ENCODE measurements around the gene DGCR6. TPM values are rescaled to one million over a fixed set of nuclear protein-coding genes. Genes with fewer than 3 reads are reported as not detected.
"Not testable (repeated sequence)": the region's sequence is repeated elsewhere in the genome, so short reads cannot be mapped to it uniquely, and the experiment has no call there.

The DGCR6 gene
- total RNA-seq (10 to 100 TPM; 11.1 to 18.3 TPM), polyA plus RNA-seq (ENCODE audit: insufficient read length in 2 of 2) (10 to 100 TPM; 32.1 to 38.5 TPM)
- long read RNA-seq, donor 1, transcript DGCR6-208 (2 exons, 1,837 nt) = minor isoform, 18 of 68 reads
- long read RNA-seq, donor 1, transcript DGCR6-201 (5 exons, 1,214 nt) = major isoform, 35 of 68 reads
- long read RNA-seq, donor 1, partial matches to known transcripts = 6 of 68 reads
- long read RNA-seq, donor 1, other reads (novel, unspliced or antisense) = 5 of 68 reads
- long read RNA-seq, donor 2, transcript DGCR6-201 (5 exons, 1,214 nt) = major isoform, 12 of 17 reads
- long read RNA-seq, donor 2, transcript DGCR6-208 (2 exons, 1,837 nt) = minor isoform, 5 of 17 reads
- long read RNA-seq, donor 2, partial matches to known transcripts = 0 of 17 reads
- long read RNA-seq, donor 2, other reads (novel, unspliced or antisense) = 0 of 17 reads
- long read RNA-seq, donor 3, transcript DGCR6-201 (5 exons, 1,214 nt) = major isoform, 12 of 22 reads
- long read RNA-seq, donor 3, transcript DGCR6-208 (2 exons, 1,837 nt) = minor isoform, 8 of 22 reads
- long read RNA-seq, donor 3, partial matches to known transcripts = 0 of 22 reads
- long read RNA-seq, donor 3, other reads (novel, unspliced or antisense) = 0 of 22 reads
- long read RNA-seq, donor 4, transcript DGCR6-201 (5 exons, 1,214 nt) = major isoform, 14 of 157 reads
- long read RNA-seq, donor 4, partial matches to known transcripts = 139 of 157 reads
- long read RNA-seq, donor 4, other reads (novel, unspliced or antisense) = 0 of 157 reads

- WGBS (ENCODE audit: insufficient coverage) = no CpG with 5 or more reads among the region's 77 CpGs
Observed at GRCh38 chr22:18905540-18906409, at the start of gene DGCR6. DGCR6 (plus strand) TSS chr22:18906320; CDS start chr22:18906375, 55 bp downstream.

GRCh38 chr22:18859314-18859713 is 46.8 kb upstream of the DGCR6 start:
- not testable (repeated sequence) for H3K9me3 ChIP-seq (ENCODE audit: control insufficient read depth, insufficient read depth, low read length); DNase-seq (ENCODE audit: low read depth in 4 of 6, low spot score in 6 of 6)
- WGBS (ENCODE audit: insufficient coverage) = no CpG with 5 or more reads among the region's 7 CpGs

More at GRCh38 chr22:18905540-18906409, at the start of gene DGCR6:
- no peaks in the 10 kb centered on the region for H3K36me3 ChIP-seq (ENCODE audit: control insufficient read depth, insufficient read depth, low read length)
- H3K4me1 ChIP-seq (ENCODE audit: control insufficient read depth, insufficient read depth, low read length) = no peaks in the 10 kb centered on the region
- H3K27ac ChIP-seq (ENCODE audit: low read depth, low read length) = no peak within 1 kb of the TSS
- no peak within 1 kb of the TSS for H3K4me3 ChIP-seq (ENCODE audit: low read depth, low read length)
- no peaks in the 10 kb centered on the region for H3K27me3 ChIP-seq (ENCODE audit: control insufficient read depth, insufficient read depth, low read length)
- no peak for DNase-seq (ENCODE audit: low read depth in 4 of 6, low spot score in 6 of 6)
- no peaks in the 10 kb centered on the region for H3K9me3 ChIP-seq (ENCODE audit: control insufficient read depth, insufficient read depth, low read length)

GRCh38 chr22:18881260-18881659 is 24.9 kb upstream of the DGCR6 start:
- not testable (repeated sequence) for H3K4me1 ChIP-seq (ENCODE audit: control insufficient read depth, insufficient read depth, low read length); H3K27ac ChIP-seq (ENCODE audit: low read depth, low read length); H3K27me3 ChIP-seq (ENCODE audit: control insufficient read depth, insufficient read depth, low read length); H3K9me3 ChIP-seq (ENCODE audit: control insufficient read depth, insufficient read depth, low read length); H3K4me3 ChIP-seq (ENCODE audit: low read depth, low read length); H3K36me3 ChIP-seq (ENCODE audit: control insufficient read depth, insufficient read depth, low read length)
- DNase-seq (ENCODE audit: low read depth in 4 of 6, low spot score in 6 of 6) = peak in 1 of 6 donors; percentile 1
- WGBS (ENCODE audit: insufficient coverage) = no CpG with 5 or more reads among the region's 3 CpGs

More at GRCh38 chr22:18859314-18859713, 46.8 kb upstream of the DGCR6 start:
- not testable (repeated sequence) for H3K27me3 ChIP-seq (ENCODE audit: control insufficient read depth, insufficient read depth, low read length); H3K36me3 ChIP-seq (ENCODE audit: control insufficient read depth, insufficient read depth, low read length); H3K4me3 ChIP-seq (ENCODE audit: low read depth, low read length); H3K4me1 ChIP-seq (ENCODE audit: control insufficient read depth, insufficient read depth, low read length); H3K27ac ChIP-seq (ENCODE audit: low read depth, low read length)

- H3K9me3 ChIP-seq (ENCODE audit: control insufficient read depth, insufficient read depth, low read length); H3K27ac ChIP-seq (ENCODE audit: low read depth, low read length); H3K4me3 ChIP-seq (ENCODE audit: low read depth, low read length); H3K4me1 ChIP-seq (ENCODE audit: control insufficient read depth, insufficient read depth, low read length); H3K27me3 ChIP-seq (ENCODE audit: control insufficient read depth, insufficient read depth, low read length); H3K36me3 ChIP-seq (ENCODE audit: control insufficient read depth, insufficient read depth, low read length); DNase-seq (ENCODE audit: low read depth in 4 of 6, low spot score in 6 of 6): not testable (repeated sequence)
- no CpG with 5 or more reads among the region's 4 CpGs for WGBS (ENCODE audit: insufficient coverage)
Observed at GRCh38 chr22:18884465-18884864, 21.7 kb upstream of the DGCR6 start.

GRCh38 chr22:18888115-18888514 is 18.0 kb upstream of the DGCR6 start:
- Histone ChIP-seq H3K4me1 (ENCODE audit: control insufficient read depth, insufficient read depth, low read length) (no peaks in the 10 kb centered on the region), H3K9me3 (ENCODE audit: control insufficient read depth, insufficient read depth, low read length) (no peaks in the 10 kb centered on the region), H3K27me3 (ENCODE audit: control insufficient read depth, insufficient read depth, low read length) (no peaks in the 10 kb centered on the region), H3K4me3 (ENCODE audit: low read depth, low read length) (no peak overlapping the region), H3K36me3 (ENCODE audit: control insufficient read depth, insufficient read depth, low read length) (no peaks in the 10 kb centered on the region), H3K27ac (ENCODE audit: low read depth, low read length) (no peak overlapping the region)
- DNase-seq (ENCODE audit: low read depth in 4 of 6, low spot score in 6 of 6) = no peak
- no CpG with 5 or more reads among the region's 8 CpGs for WGBS (ENCODE audit: insufficient coverage)

- H3K36me3 ChIP-seq (ENCODE audit: control insufficient read depth, insufficient read depth, low read length); H3K27ac ChIP-seq (ENCODE audit: low read depth, low read length); H3K9me3 ChIP-seq (ENCODE audit: control insufficient read depth, insufficient read depth, low read length); H3K4me1 ChIP-seq (ENCODE audit: control insufficient read depth, insufficient read depth, low read length); H3K4me3 ChIP-seq (ENCODE audit: low read depth, low read length); H3K27me3 ChIP-seq (ENCODE audit: control insufficient read depth, insufficient read depth, low read length); DNase-seq (ENCODE audit: low read depth in 4 of 6, low spot score in 6 of 6): not testable (repeated sequence)
- no CpG with 5 or more reads among the region's 5 CpGs for WGBS (ENCODE audit: insufficient coverage)
Observed at GRCh38 chr22:18890510-18891192, 15.5 kb upstream of the DGCR6 start.

GRCh38 chr22:18893775-18894174 is 12.3 kb upstream of the DGCR6 start:
- not testable (repeated sequence) for DNase-seq (ENCODE audit: low read depth in 4 of 6, low spot score in 6 of 6); H3K4me1 ChIP-seq (ENCODE audit: control insufficient read depth, insufficient read depth, low read length); H3K27ac ChIP-seq (ENCODE audit: low read depth, low read length); H3K36me3 ChIP-seq (ENCODE audit: control insufficient read depth, insufficient read depth, low read length); H3K9me3 ChIP-seq (ENCODE audit: control insufficient read depth, insufficient read depth, low read length); H3K4me3 ChIP-seq (ENCODE audit: low read depth, low read length); H3K27me3 ChIP-seq (ENCODE audit: control insufficient read depth, insufficient read depth, low read length)
- no CpG with 5 or more reads among the region's 4 CpGs for WGBS (ENCODE audit: insufficient coverage)

- DNase-seq (ENCODE audit: low read depth in 4 of 6, low spot score in 6 of 6); H3K36me3 ChIP-seq (ENCODE audit: control insufficient read depth, insufficient read depth, low read length); H3K27me3 ChIP-seq (ENCODE audit: control insufficient read depth, insufficient read depth, low read length); H3K9me3 ChIP-seq (ENCODE audit: control insufficient read depth, insufficient read depth, low read length); H3K4me1 ChIP-seq (ENCODE audit: control insufficient read depth, insufficient read depth, low read length); H3K27ac ChIP-seq (ENCODE audit: low read depth, low read length); H3K4me3 ChIP-seq (ENCODE audit: low read depth, low read length): not testable (repeated sequence)
- no CpG with 5 or more reads among the region's 7 CpGs for WGBS (ENCODE audit: insufficient coverage)
Observed at GRCh38 chr22:18896037-18896657, 10.0 kb upstream of the DGCR6 start.

- not testable (repeated sequence) for H3K27me3 ChIP-seq (ENCODE audit: control insufficient read depth, insufficient read depth, low read length); H3K27ac ChIP-seq (ENCODE audit: low read depth, low read length); H3K9me3 ChIP-seq (ENCODE audit: control insufficient read depth, insufficient read depth, low read length); DNase-seq (ENCODE audit: low read depth in 4 of 6, low spot score in 6 of 6); H3K4me3 ChIP-seq (ENCODE audit: low read depth, low read length); H3K36me3 ChIP-seq (ENCODE audit: control insufficient read depth, insufficient read depth, low read length); H3K4me1 ChIP-seq (ENCODE audit: control insufficient read depth, insufficient read depth, low read length)
- no CpG with 5 or more reads among the region's 36 CpGs for WGBS (ENCODE audit: insufficient coverage)
Observed at GRCh38 chr22:18906410-18906745, 258 bp downstream of the DGCR6 start.
